OCI-LY3 (cell line): ENCODE data around the gene ZGLP1.

Experiments used
- CTCF ChIP-seq: fragments of 200-600, 300-600 bp; sonication (generic); IDR thresholded peaks from 2 replicates; pipeline ENCODE4 v1.5.1; 2014; ENCODE audit warnings: antibody characterized with exemption, low read length, low read depth
- EZH2phosphoT487 ChIP-seq: fragments of 200-600 bp; shearing (Covaris generic); IDR thresholded peaks from 2 replicates; pipeline ENCODE4 v1.6.1; 2018; ENCODE audit warnings: antibody characterized with exemption, mixed run types, low read depth

- no peak for TF ChIP-seq CTCF
- no peak for TF ChIP-seq EZH2phosphoT487
Measured at GRCh38 chr19:10285393-10285792, 24.2 kb downstream of the ZGLP1 start.
